Measurements from ENCODE around the gene ACTMAP. TPM values are rescaled to one million over a fixed set of nuclear protein-coding genes. Genes with fewer than 3 reads are reported as not detected.
A peak's percentile ranks its signal among the peaks of the same experiment; 100 is the strongest.

Gene ACTMAP
- total and polyA plus RNA-seq, 11 donors, result 4.2 to 11.1 (median 8.1) TPM

DNA sequence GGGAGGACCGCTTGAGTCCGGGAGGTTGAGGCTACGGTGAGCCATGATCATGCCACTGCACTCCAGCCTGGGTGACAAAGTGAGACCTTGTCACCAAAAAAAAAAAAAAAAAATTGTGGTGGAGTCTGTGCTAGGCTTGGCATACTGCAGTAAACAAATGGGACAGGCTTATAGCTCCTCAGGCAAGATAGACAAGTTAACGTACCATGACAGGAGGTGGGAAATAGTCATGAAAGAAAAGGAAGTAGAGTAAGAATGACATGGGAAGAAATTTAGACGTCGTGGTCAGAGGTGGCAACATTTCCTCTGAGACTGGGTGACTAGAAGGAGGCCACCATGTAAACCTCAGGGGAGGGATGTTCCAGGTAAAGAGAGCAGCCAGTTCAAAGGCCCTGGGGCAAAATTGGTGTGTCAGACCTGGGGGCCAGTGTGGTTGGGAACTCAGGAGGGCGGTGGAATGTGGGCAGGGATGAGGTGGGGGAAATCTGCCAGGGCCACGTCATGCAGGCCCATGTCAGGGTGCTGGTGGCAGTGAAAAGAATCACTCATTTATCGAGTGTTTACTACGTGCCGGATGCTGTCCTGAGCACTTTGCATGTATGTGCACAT is 6.3 kb upstream of the ACTMAP start:
- Histone ChIP-seq H3K4me1 (peaks cover 0 to 65% (median 29%) of the 10 kb centered on the region in 12 donors), H3K9me3 (no peaks in the 10 kb centered on the region), H3K27me3 (no peaks in the 10 kb centered on the region), H3K4me3 (no peak overlapping the region), H3K27ac (no peak overlapping the region), H3K36me3 (peaks cover 0 to 69% (median 59%) of the 10 kb centered on the region in 9 donors)
- intact Hi-C loops (cut with DNase I), result loop anchor here in 1 of 10 donors (5.0 kb wide), 1 partner anchor 61 kb away; no protein-coding TSS in a partner anchor
- 80 to 87% (median 86%) methylated on average over 10 to 11 of the region's 11 CpGs for WGBS, 4 donors
- no peak for TF ChIP-seq POLR2A (IDR thresholded peaks at IDR 0.05)
- TF ChIP-seq, protein P1, sequence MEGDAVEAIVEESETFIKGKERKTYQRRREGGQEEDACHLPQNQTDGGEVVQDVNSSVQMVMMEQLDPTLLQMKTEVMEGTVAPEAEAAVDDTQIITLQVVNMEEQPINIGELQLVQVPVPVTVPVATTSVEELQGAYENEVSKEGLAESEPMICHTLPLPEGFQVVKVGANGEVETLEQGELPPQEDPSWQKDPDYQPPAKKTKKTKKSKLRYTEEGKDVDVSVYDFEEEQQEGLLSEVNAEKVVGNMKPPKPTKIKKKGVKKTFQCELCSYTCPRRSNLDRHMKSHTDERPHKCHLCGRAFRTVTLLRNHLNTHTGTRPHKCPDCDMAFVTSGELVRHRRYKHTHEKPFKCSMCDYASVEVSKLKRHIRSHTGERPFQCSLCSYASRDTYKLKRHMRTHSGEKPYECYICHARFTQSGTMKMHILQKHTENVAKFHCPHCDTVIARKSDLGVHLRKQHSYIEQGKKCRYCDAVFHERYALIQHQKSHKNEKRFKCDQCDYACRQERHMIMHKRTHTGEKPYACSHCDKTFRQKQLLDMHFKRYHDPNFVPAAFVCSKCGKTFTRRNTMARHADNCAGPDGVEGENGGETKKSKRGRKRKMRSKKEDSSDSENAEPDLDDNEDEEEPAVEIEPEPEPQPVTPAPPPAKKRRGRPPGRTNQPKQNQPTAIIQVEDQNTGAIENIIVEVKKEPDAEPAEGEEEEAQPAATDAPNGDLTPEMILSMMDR (IDR thresholded peaks at IDR 0.05), result no peak
- DNase-seq (no peak), ATAC-seq (no peak)

GRCh38 chr19:40755791-40756190 is 5.5 kb upstream of the ACTMAP start:
- ATAC-seq (no peak), DNase-seq (no peak)
- TF ChIP-seq, protein P1 (IDR thresholded peaks at IDR 0.05), result no peak
- no peak for TF ChIP-seq POLR2A (IDR thresholded peaks at IDR 0.05)
- Histone ChIP-seq H3K4me3 (no peak overlapping the region), H3K4me1 (peaks cover 0 to 60% (median 29%) of the 10 kb centered on the region in 12 donors), H3K36me3 (peaks cover 0 to 61% (median 51%) of the 10 kb centered on the region in 9 donors), H3K27me3 (no peaks in the 10 kb centered on the region), H3K27ac (no peak overlapping the region), H3K9me3 (no peaks in the 10 kb centered on the region)
- intact Hi-C loops (cut with DNase I), result loop anchor here in 1 of 10 donors (5.0 kb wide), 1 partner anchor 62 kb away; no protein-coding TSS in a partner anchor
- 97 to 99% (median 97%) methylated on average over 6 to 8 of the region's 8 CpGs for WGBS, 4 donors

- Histone ChIP-seq H3K9me3 (no peaks in the 10 kb centered on the region), H3K36me3 (peaks cover 0 to 55% (median 46%) of the 10 kb centered on the region in 9 donors), H3K27me3 (no peaks in the 10 kb centered on the region), H3K27ac (peak overlapping the region in 1 of 12 donors; percentile 24), H3K4me1 (peaks cover 0 to 57% (median 29%) of the 10 kb centered on the region in 12 donors), H3K4me3 (peak overlapping the region in 1 of 12 donors; percentile 44)
- no peak for ATAC-seq
- intact Hi-C loops (cut with DNase I), result loop anchor here in 1 of 10 donors (5.0 kb wide), 1 partner anchor 62 kb away; no protein-coding TSS in a partner anchor
- TF ChIP-seq POLR2A (IDR thresholded peaks at IDR 0.05), result no peak
- TF ChIP-seq, protein P1 (IDR thresholded peaks at IDR 0.05), result no peak
- DNase-seq, result no peak
- WGBS, 4 donors, result 93 to 99% (median 96%) methylated on average over 3 of the region's 3 CpGs
These were observed 5.0 kb upstream of the ACTMAP start for GRCh38 chr19:40755248-40755624.

DNA sequence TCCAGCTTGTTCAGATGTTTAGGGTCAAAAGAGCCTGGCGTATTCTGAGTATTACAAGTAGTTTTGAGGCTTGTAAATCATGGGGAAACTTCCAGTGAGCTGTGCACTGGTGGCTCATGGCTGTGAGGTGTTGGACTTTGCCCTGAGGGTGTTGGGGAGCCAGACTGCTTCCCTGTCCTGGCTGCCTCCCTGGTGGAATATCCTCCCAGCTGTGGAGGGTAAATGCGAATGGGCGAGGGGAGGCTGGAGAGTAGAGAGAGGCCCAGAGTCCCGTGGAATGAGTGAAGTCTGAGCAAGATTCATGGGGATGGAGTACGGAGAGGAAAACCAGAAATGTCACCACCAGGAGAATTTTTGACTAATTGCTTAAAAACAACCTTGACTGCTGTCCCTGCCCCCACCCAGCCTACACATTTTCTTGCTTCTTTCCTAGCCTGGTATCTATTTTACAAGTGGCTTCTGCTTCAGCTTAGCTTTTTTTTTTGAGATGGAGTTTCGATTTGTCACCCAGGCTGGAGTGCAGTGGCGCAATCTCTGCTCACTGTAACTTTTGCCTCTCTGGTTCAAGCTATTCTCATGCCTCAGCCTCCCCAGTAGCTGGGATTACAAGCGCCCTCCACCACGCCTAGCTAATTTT is 4.5 kb upstream of the ACTMAP start:
- Histone ChIP-seq H3K27ac (peak overlapping the region in 1 of 12 donors; percentile 85), H3K27me3 (no peaks in the 10 kb centered on the region), H3K4me1 (peaks cover 0 to 61% (median 31%) of the 10 kb centered on the region in 12 donors), H3K9me3 (no peaks in the 10 kb centered on the region), H3K36me3 (peaks cover 0 to 50% (median 40%) of the 10 kb centered on the region in 9 donors), H3K4me3 (peak overlapping the region in 1 of 12 donors; percentile 44)
- ATAC-seq (no peak), DNase-seq (no peak)
- WGBS, 4 donors, result 83 to 87% (median 86%) methylated on average over 9 of the region's 9 CpGs
- no peak for TF ChIP-seq POLR2A (IDR thresholded peaks at IDR 0.05)
- TF ChIP-seq, protein P1 (IDR thresholded peaks at IDR 0.05), result no peak
- intact Hi-C loops (cut with DNase I), result loop anchor here in 3 of 10 donors (5.0 kb wide), 2 partner anchors 43 to 63 kb away; partner anchors contain the start of gene EGLN2 (in 2 of the 3)

Data from heart left ventricle (tissue), 16 donors.